ENCODE measurements around the gene ICA1L.
"Not testable (repeated sequence)": the region's sequence is repeated elsewhere in the genome, so short reads cannot be mapped to it uniquely, and the experiment has no call there.

ICA1L gene

GRCh38 chr2:202813387-202813786, 58.2 kb downstream of the ICA1L start:
- Histone ChIP-seq H3K36me3 (ENCODE audit: control insufficient read depth, insufficient read depth, low read length, severe bottlenecking) (no peaks in the 10 kb centered on the region), H3K27me3 (replicated peaks; ENCODE audit: control insufficient read depth, insufficient read depth, low read length) (no peaks in the 10 kb centered on the region)

GRCh38 chr2:202808754-202809153, 62.8 kb downstream of the ICA1L start:
- no peak for DNase-seq (ENCODE audit: low read depth)
- Histone ChIP-seq H3K4me1 (ENCODE audit: control insufficient read depth, insufficient read depth, low read length) (peaks cover 23% of the 10 kb centered on the region), H3K36me3 (ENCODE audit: control insufficient read depth, insufficient read depth, low read length, severe bottlenecking) (no peaks in the 10 kb centered on the region), H3K4me3 (ENCODE audit: low read length) (no peak overlapping the region), H3K9me3 (ENCODE audit: control insufficient read depth, low read length) (peaks cover 3% of the 10 kb centered on the region), H3K9ac (ENCODE audit: low read length) (no peak overlapping the region), H3K27me3 (replicated peaks; ENCODE audit: control insufficient read depth, insufficient read depth, low read length) (no peaks in the 10 kb centered on the region)

More at GRCh38 chr2:202813387-202813786, 58.2 kb downstream of the ICA1L start:
- DNase-seq (ENCODE audit: low read depth): no peak
- Histone ChIP-seq H3K4me3 (ENCODE audit: low read length) (no peak overlapping the region), H3K9me3 (ENCODE audit: control insufficient read depth, low read length) (peaks cover 3% of the 10 kb centered on the region), H3K4me1 (ENCODE audit: control insufficient read depth, insufficient read depth, low read length) (peaks cover 24% of the 10 kb centered on the region), H3K9ac (ENCODE audit: low read length) (no peak overlapping the region)

- H3K4me1 ChIP-seq (ENCODE audit: control insufficient read depth, insufficient read depth, low read length): peaks cover 23% of the 10 kb centered on the region
- peak; percentile 73 for DNase-seq (ENCODE audit: low read depth)
- not testable (repeated sequence) for H3K27me3 ChIP-seq (replicated peaks; ENCODE audit: control insufficient read depth, insufficient read depth, low read length); H3K36me3 ChIP-seq (ENCODE audit: control insufficient read depth, insufficient read depth, low read length, severe bottlenecking); H3K9me3 ChIP-seq (ENCODE audit: control insufficient read depth, low read length)
- peak overlapping the region; percentile 48 for H3K9ac ChIP-seq (ENCODE audit: low read length)
- H3K4me3 ChIP-seq (ENCODE audit: low read length): peak overlapping the region; percentile 4
Observed at GRCh38 chr2:202807431-202808138, 64.0 kb downstream of the ICA1L start.

- not testable (repeated sequence) for DNase-seq (ENCODE audit: low read depth); H3K9me3 ChIP-seq (ENCODE audit: control insufficient read depth, low read length); H3K27me3 ChIP-seq (replicated peaks; ENCODE audit: control insufficient read depth, insufficient read depth, low read length); H3K9ac ChIP-seq (ENCODE audit: low read length); H3K36me3 ChIP-seq (ENCODE audit: control insufficient read depth, insufficient read depth, low read length, severe bottlenecking)
- Histone ChIP-seq H3K4me3 (ENCODE audit: low read length) (peak overlapping the region; percentile 35), H3K4me1 (ENCODE audit: control insufficient read depth, insufficient read depth, low read length) (peaks cover 31% of the 10 kb centered on the region)
Observed at GRCh38 chr2:202805911-202806310, 65.7 kb downstream of the ICA1L start.

- peaks cover 8% of the 10 kb centered on the region for H3K4me1 ChIP-seq (ENCODE audit: control insufficient read depth, insufficient read depth, low read length)
- H3K36me3 ChIP-seq (ENCODE audit: control insufficient read depth, insufficient read depth, low read length, severe bottlenecking): no peaks in the 10 kb centered on the region
- no peak overlapping the region for H3K9ac ChIP-seq (ENCODE audit: low read length)
- no peak overlapping the region for H3K4me3 ChIP-seq (ENCODE audit: low read length)
- H3K27me3 ChIP-seq (replicated peaks; ENCODE audit: control insufficient read depth, insufficient read depth, low read length): no peaks in the 10 kb centered on the region
- DNase-seq (ENCODE audit: low read depth): no peak
- H3K9me3 ChIP-seq (ENCODE audit: control insufficient read depth, low read length): no peaks in the 10 kb centered on the region
Observed at GRCh38 chr2:202797944-202798343, 73.6 kb downstream of the ICA1L start.

GRCh38 chr2:202790676-202791075, 80.9 kb downstream of the ICA1L start:
- Histone ChIP-seq H3K36me3 (ENCODE audit: control insufficient read depth, insufficient read depth, low read length, severe bottlenecking) (peaks cover 6% of the 10 kb centered on the region), H3K9ac (ENCODE audit: low read length) (no peak overlapping the region), H3K4me1 (ENCODE audit: control insufficient read depth, insufficient read depth, low read length) (no peaks in the 10 kb centered on the region), H3K4me3 (ENCODE audit: low read length) (no peak overlapping the region), H3K27me3 (replicated peaks; ENCODE audit: control insufficient read depth, insufficient read depth, low read length) (no peaks in the 10 kb centered on the region), H3K9me3 (ENCODE audit: control insufficient read depth, low read length) (no peaks in the 10 kb centered on the region)
- DNase-seq (ENCODE audit: low read depth): no peak

- H3K9ac ChIP-seq (ENCODE audit: low read length): no peak overlapping the region
- H3K27me3 ChIP-seq (replicated peaks; ENCODE audit: control insufficient read depth, insufficient read depth, low read length): no peaks in the 10 kb centered on the region
- H3K4me3 ChIP-seq (ENCODE audit: low read length): no peak overlapping the region
- DNase-seq (ENCODE audit: low read depth): no peak
- no peaks in the 10 kb centered on the region for H3K9me3 ChIP-seq (ENCODE audit: control insufficient read depth, low read length)
- peaks cover 6% of the 10 kb centered on the region for H3K36me3 ChIP-seq (ENCODE audit: control insufficient read depth, insufficient read depth, low read length, severe bottlenecking)
- peaks cover 14% of the 10 kb centered on the region for H3K4me1 ChIP-seq (ENCODE audit: control insufficient read depth, insufficient read depth, low read length)
Observed at GRCh38 chr2:202786842-202787241, 84.7 kb downstream of the ICA1L start.

- Histone ChIP-seq H3K9ac (ENCODE audit: low read length) (no peak overlapping the region), H3K4me1 (ENCODE audit: control insufficient read depth, insufficient read depth, low read length) (peaks cover 19% of the 10 kb centered on the region), H3K27me3 (replicated peaks; ENCODE audit: control insufficient read depth, insufficient read depth, low read length) (no peaks in the 10 kb centered on the region), H3K4me3 (ENCODE audit: low read length) (peak overlapping the region; percentile 6), H3K36me3 (ENCODE audit: control insufficient read depth, insufficient read depth, low read length, severe bottlenecking) (peaks cover 5% of the 10 kb centered on the region), H3K9me3 (ENCODE audit: control insufficient read depth, low read length) (no peaks in the 10 kb centered on the region)
- DNase-seq (ENCODE audit: low read depth): no peak
Observed at GRCh38 chr2:202782940-202783558, 88.5 kb downstream of the ICA1L start.

- Histone ChIP-seq H3K27me3 (replicated peaks; ENCODE audit: control insufficient read depth, insufficient read depth, low read length) (no peaks in the 10 kb centered on the region), H3K4me1 (ENCODE audit: control insufficient read depth, insufficient read depth, low read length) (peaks cover 19% of the 10 kb centered on the region), H3K36me3 (ENCODE audit: control insufficient read depth, insufficient read depth, low read length, severe bottlenecking) (peaks cover 2% of the 10 kb centered on the region), H3K4me3 (ENCODE audit: low read length) (no peak overlapping the region), H3K9me3 (ENCODE audit: control insufficient read depth, low read length) (no peaks in the 10 kb centered on the region), H3K9ac (ENCODE audit: low read length) (no peak overlapping the region)
- DNase-seq (ENCODE audit: low read depth): no peak
Observed at GRCh38 chr2:202780514-202781021, 91.0 kb downstream of the ICA1L start.

GRCh38 chr2:202778217-202778616, 93.3 kb downstream of the ICA1L start:
- H3K36me3 ChIP-seq (ENCODE audit: control insufficient read depth, insufficient read depth, low read length, severe bottlenecking): peaks cover 2% of the 10 kb centered on the region
- DNase-seq (ENCODE audit: low read depth): no peak

GRCh38 chr2:202774104-202774503, 97.5 kb downstream of the ICA1L start:
- DNase-seq (ENCODE audit: low read depth): no peak
- H3K4me3 ChIP-seq (ENCODE audit: low read length): no peak overlapping the region
- H3K9ac ChIP-seq (ENCODE audit: low read length): no peak overlapping the region
- H3K27me3 ChIP-seq (replicated peaks; ENCODE audit: control insufficient read depth, insufficient read depth, low read length): no peaks in the 10 kb centered on the region
- H3K36me3 ChIP-seq (ENCODE audit: control insufficient read depth, insufficient read depth, low read length, severe bottlenecking): peaks cover 2% of the 10 kb centered on the region
- H3K9me3 ChIP-seq (ENCODE audit: control insufficient read depth, low read length): no peaks in the 10 kb centered on the region
- H3K4me1 ChIP-seq (ENCODE audit: control insufficient read depth, insufficient read depth, low read length): no peaks in the 10 kb centered on the region

More at GRCh38 chr2:202778217-202778616, 93.3 kb downstream of the ICA1L start:
- H3K4me1 ChIP-seq (ENCODE audit: control insufficient read depth, insufficient read depth, low read length): peaks cover 13% of the 10 kb centered on the region
- no peaks in the 10 kb centered on the region for H3K9me3 ChIP-seq (ENCODE audit: control insufficient read depth, low read length)
- no peaks in the 10 kb centered on the region for H3K27me3 ChIP-seq (replicated peaks; ENCODE audit: control insufficient read depth, insufficient read depth, low read length)
- H3K9ac ChIP-seq (ENCODE audit: low read length): no peak overlapping the region
- no peak overlapping the region for H3K4me3 ChIP-seq (ENCODE audit: low read length)

Data from adipocyte (in vitro differentiated cells).